Articular chondrocyte of knee joint (primary cell): ENCODE measurements around the gene PLAAT2. TPM values are rescaled to one million over a fixed set of nuclear protein-coding genes. Genes with fewer than 3 reads are reported as not detected.

ENCODE experiments used
- total RNA-seq: library from RNA; depleted of rRNA; stranded (reverse); fragments of >200 nt; gene quantifications from 2 replicates; pipeline ENCODE4 v1.2.3, GENCODE V29; 2012

PLAAT2 gene
- not detected in 2 replicates for total RNA-seq

DNA sequence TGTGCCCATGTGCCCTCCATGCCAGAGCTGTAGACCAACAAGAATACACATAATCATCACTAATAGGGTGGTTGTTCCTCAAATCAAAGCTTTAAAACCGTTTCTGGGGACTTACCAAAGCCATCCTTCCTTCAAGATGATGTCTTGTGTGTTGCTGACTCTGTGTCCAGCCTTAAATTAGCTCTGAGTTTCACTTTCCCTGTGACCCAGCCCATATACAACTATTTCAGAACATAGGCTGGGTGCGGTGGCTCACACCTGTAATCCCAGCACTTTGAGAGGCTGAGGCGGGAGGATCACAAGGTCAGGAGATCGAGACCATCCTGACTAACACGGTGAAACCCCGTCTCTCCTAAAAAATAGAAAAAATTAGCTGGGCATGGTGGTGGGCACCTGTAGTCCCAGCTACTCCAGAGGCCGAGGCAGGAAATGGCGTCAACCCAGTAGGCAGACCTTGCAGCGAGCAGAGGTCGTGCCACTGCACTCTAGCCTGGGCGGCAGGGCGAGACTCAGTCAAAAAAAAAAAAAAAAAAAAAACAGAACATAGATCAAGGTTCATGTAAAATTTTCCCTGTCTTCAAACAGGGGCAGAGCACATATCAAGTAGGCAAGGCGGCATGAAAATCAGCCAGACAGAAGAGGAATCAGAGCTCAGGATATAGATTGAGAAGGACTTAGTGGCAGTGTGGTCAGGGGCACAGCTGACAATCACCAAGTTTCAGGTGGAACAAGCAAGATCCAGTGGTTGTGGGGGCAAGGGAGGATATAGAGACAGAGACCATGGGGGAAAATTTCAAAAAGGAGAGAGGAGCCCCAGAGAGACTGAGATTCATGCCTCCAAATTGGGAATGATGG is at the start of gene PLAAT2:
PLAAT2 (minus strand) TSS at position 179 of the 855 bp plus-strand sequence; CDS start at position 124, 55 bp downstream.

DNA sequence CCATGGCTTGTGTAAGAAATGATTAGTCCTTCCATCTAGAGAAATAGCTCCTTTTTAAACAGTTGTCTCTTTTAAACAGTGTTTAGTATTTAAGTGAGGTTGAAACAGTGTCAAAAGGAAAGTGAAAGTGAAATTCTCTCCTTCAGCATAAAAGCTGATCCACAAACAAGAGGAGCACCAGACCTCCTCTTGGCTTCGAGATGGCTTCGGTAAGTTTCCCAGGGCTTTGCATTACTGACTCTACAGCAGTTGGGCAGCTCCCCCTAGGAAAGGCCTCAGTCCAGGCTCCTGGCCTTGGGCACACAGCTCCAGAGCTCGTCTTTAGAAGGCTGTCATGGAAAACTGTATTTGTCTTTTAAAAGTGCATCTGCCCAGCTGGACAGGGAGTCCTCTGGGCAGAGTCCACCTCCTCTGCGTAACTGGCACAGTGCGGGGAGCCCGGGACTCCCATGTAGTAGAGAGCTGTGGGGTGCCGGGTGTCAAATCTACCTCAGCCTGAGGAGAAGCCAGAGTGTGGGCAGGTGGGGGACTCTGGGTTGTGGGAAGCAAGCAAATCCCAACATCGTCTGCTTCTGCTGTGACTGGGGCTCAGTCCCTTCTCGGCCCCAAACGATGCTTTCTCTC is 26.4 kb downstream of the PLAAT2 start, which contains the start of gene PLAAT4:
PLAAT4 (plus strand) TSS at position 140 of the 624 bp plus-strand sequence; CDS start at position 201, 61 bp downstream.

GRCh38 chr11:63505857-63506528 is 57.2 kb downstream of the PLAAT2 start, which contains the start of gene LGALS12:
Gene LGALS12, plus strand, starts transcription at chr11:63506084. Its CDS starts 375 bp downstream, at chr11:63506459.

Other genes starting within 250 kb of the PLAAT2 start
- not detected in 2 replicates for gene SLC22A9, start 193.6 kb downstream of the PLAAT2 start, total RNA-seq
- 0.39 and 0.86 TPM in 2 replicates for gene PLAAT5, start 72.2 kb downstream of the PLAAT2 start, total RNA-seq
- gene LGALS12, start 57.3 kb downstream of the PLAAT2 start, total RNA-seq, result 0.11 TPM in 1 of 2 replicates, not detected in the other
- 27.4 and 36.1 TPM in 2 replicates for gene PLAAT4, start 26.6 kb downstream of the PLAAT2 start, total RNA-seq
- gene PLAAT3, start 51.1 kb upstream of the PLAAT2 start, total RNA-seq, result 12.4 and 14.9 TPM in 2 replicates
- gene ATL3, start 108.0 kb upstream of the PLAAT2 start, total RNA-seq, result 359 and 394 TPM in 2 replicates
- gene RTN3, start 118.1 kb upstream of the PLAAT2 start, total RNA-seq, result 122 and 132 TPM in 2 replicates
- 11.9 and 12.5 TPM in 2 replicates for gene ZFTA, start 205.4 kb upstream of the PLAAT2 start, total RNA-seq